ENCODE results near the gene ZDHHC13. TPM values are rescaled to one million over a fixed set of nuclear protein-coding genes. Genes with fewer than 3 reads are reported as not detected.

The ZDHHC13 gene
- polyA plus RNA-seq, 2 of the 4 experiments (the other 2 are of a cell fraction), result 17.6 to 34.3 TPM

DNA sequence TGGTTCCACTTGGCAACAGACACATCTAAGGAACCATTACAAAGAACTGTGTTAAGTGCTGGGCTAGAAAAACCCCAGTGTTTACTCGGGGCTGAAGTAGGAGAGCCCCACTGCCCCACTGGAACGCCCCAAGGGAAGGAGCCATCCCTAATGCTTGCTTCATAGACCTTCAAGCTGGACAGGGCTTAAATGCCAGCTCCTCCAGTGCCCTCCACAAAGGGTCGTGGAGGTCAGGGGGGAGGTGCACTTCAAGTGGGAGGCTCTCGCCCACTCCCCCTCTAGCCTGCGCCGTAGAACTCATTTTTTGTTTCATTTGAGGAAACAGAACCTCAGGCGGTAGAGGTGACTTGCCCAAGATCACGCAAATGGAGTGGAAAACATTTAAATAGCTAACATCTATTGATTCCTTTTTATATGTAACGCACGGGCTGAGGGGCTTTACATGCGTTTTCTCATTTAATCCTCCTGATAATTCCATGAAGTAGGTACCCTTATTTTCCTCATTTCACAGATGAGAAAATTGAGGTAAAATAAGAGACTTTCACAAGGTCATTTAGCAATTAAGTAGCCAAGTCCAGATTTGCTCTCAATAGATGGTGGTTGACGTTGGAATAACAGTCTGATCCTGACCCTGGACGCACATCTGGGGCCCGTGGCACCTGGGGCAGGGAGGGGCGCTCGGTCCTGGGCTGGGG is 545 bp upstream of the ZDHHC13 start:
- ChIA-PET CTCF (interaction anchor here (0.8 to 2.0 kb wide), 11 partner anchors 11 to 438 kb away, joined by 3 to 8 read pairs (median 4); no protein-coding TSS in a partner anchor), POLR2A (interaction anchor here (0.6 kb wide), 1 partner anchor 9 kb away, joined by 3 read pairs; no protein-coding TSS in a partner anchor)
- Histone ChIP-seq H3K4me2 (peak overlapping the region; percentile 93), H3K9me3 (no peaks in the 10 kb centered on the region), H3K4me3 (peak overlapping the region; percentile 80), H3K27ac (peak overlapping the region; percentile 54 to 91; a peak in 5 of 6 replicates), H3K4me1 (peaks cover 8% of the 10 kb centered on the region; the same call in 2 of the 3 replicates)
- FAIRE-seq (no peak), DNase-seq (ENCODE audit: low read depth in 1 of 2, low spot score in 1 of 2) (no peak), ATAC-seq (no peak)
- WGBS (ENCODE audit: missing lambda C conversion rate), result 24% methylated on average over 11 of the region's 16 CpGs
- no peak for TF ChIP-seq HOXA7 (CRISPR knock-in tag; IDR thresholded peaks at IDR 0.05)
- TF ChIP-seq NR3C1 (IDR thresholded peaks at IDR 0.05), result no peak
- TF ChIP-seq NFE2L2 (conservative IDR thresholded peaks at IDR 0.05; ENCODE audit: low read length), result no peak
- TF ChIP-seq HEYL (CRISPR knock-in tag; IDR thresholded peaks at IDR 0.05), result no peak
- no peak for TF ChIP-seq MAFK (IDR thresholded peaks at IDR 0.05; ENCODE audit: partially characterized antibody)
- no peak for TF ChIP-seq CEBPB (IDR thresholded peaks at IDR 0.05)
- no peak for TF ChIP-seq FOSL2 (IDR thresholded peaks at IDR 0.05)
- TF ChIP-seq FOSL2 (CRISPR knock-in tag; IDR thresholded peaks at IDR 0.05), result no peak
- no peak for TF ChIP-seq CBX2 (IDR thresholded peaks at IDR 0.05; ENCODE audit: borderline replicate concordance, low read depth)
- no peak for TF ChIP-seq RCOR1 (IDR thresholded peaks at IDR 0.05; ENCODE audit: low read depth, low read length)
- no peak for TF ChIP-seq TFCP2L1 (CRISPR knock-in tag; IDR thresholded peaks at IDR 0.05)
- no peak for TF ChIP-seq KDM5A (IDR thresholded peaks at IDR 0.05)
- no peak for TF ChIP-seq RNF2 (IDR thresholded peaks at IDR 0.05; ENCODE audit: borderline replicate concordance, low read depth)
- TF ChIP-seq JUN (IDR thresholded peaks at IDR 0.05), result no peak
- no peak for TF ChIP-seq EHF (CRISPR knock-in tag; IDR thresholded peaks at IDR 0.05)
- TF ChIP-seq JUNB (IDR thresholded peaks at IDR 0.05), result no peak
- no peak for TF ChIP-seq ZNF302 (CRISPR knock-in tag; IDR thresholded peaks at IDR 0.05)
- TF ChIP-seq RARB (CRISPR knock-in tag; IDR thresholded peaks at IDR 0.05), result no peak
- TF ChIP-seq RAD21 (conservative IDR thresholded peaks at IDR 0.05 in 1 of 2, IDR thresholded peaks at IDR 0.05 in 1 of 2), result no peak
- no peak for TF ChIP-seq FOXS1 (CRISPR knock-in tag; IDR thresholded peaks at IDR 0.05)

DNA sequence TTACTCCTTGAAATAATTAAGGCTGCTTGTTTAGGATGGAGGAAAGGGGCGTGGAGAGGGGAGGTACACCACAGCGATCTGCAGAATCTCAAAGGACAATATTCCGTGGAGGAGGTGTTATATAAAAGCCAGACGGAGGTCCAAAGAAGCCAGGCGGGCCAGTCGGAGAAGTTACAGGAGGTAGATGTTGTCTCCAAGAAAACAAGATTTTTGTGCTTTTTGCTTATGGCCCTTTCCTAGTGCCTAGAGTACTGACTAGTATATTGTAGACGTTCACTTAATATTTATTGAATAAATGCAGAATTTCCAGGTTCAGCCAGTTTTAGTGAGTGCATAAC is 761 bp downstream of the ZDHHC13 start:
- Histone ChIP-seq H3K4me2 (peak overlapping the region; percentile 93), H3K4me1 (peaks cover 8% of the 10 kb centered on the region; the same call in 2 of the 3 replicates), H3K27ac (peak overlapping the region; percentile 83 to 91), H3K4me3 (peak overlapping the region; percentile 80), H3K9me3 (no peaks in the 10 kb centered on the region)
- TF ChIP-seq RFX5 (IDR thresholded peaks at IDR 0.05) (no peak), EHF (CRISPR knock-in tag; IDR thresholded peaks at IDR 0.05) (no peak), CBX2 (IDR thresholded peaks at IDR 0.05; ENCODE audit: borderline replicate concordance, low read depth) (no peak), KDM1A (IDR thresholded peaks at IDR 0.05; ENCODE audit: low read depth) (no peak), HOXB13 (CRISPR knock-in tag; IDR thresholded peaks at IDR 0.05; ENCODE audit: low read depth) (no peak), RCOR1 (IDR thresholded peaks at IDR 0.05; ENCODE audit: low read depth, low read length) (no peak), POLR2AphosphoS2 (conservative IDR thresholded peaks at IDR 0.05; ENCODE audit: low read length) (no peak), FOXS1 (CRISPR knock-in tag; IDR thresholded peaks at IDR 0.05) (no peak), CBX8 (IDR thresholded peaks at IDR 0.05) (no peak)
- DNase-seq (ENCODE audit: low read depth in 1 of 2, low spot score in 1 of 2) (no peak), FAIRE-seq (no peak), ATAC-seq (no peak; a peak in 2 of 6 replicates)
- ChIA-PET CTCF (interaction anchor here (1.0 kb wide), 1 partner anchor 73 kb away, joined by 3 read pairs; no protein-coding TSS in a partner anchor), POLR2A (no interaction called here)
- 26% methylated on average over 7 of the region's 7 CpGs for WGBS (ENCODE audit: missing lambda C conversion rate)

DNA sequence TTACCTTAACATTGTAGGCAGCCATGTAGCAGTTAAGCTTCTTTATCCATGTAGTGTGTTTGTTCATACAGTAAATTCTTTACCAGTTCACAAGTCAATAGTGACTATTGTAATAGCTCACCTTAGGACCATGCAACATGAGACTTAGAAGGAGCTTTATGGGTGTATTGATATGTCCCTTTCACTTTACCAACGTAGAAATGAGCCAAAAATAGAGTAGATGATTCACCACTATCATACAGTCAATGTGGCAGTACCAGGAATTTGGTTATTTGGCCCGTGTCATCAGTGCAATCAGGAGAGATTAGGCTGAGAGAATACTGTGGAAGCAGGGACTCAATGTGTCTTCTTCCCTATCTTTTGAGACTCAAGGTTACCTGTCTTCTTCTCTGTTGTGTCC is 4.7 kb downstream of the ZDHHC13 start:
- CTCF ChIA-PET, result interaction anchor here (0.6 to 1.3 kb wide), 2 partner anchors 13 to 135 kb away, joined by 3 read pairs; no protein-coding TSS in a partner anchor
- DNase-seq (ENCODE audit: low read depth in 1 of 2, low spot score in 1 of 2) (no peak), ATAC-seq (no peak), FAIRE-seq (no peak)
- H3K4me1 ChIP-seq, result peaks cover 8% of the 10 kb centered on the region; the same call in 2 of the 3 replicates
- WGBS (ENCODE audit: missing lambda C conversion rate), result 62% methylated on average over 2 of the region's 2 CpGs
- no peak overlapping the region for H3K4me3 ChIP-seq
- H3K4me2 ChIP-seq, result no peak overlapping the region
- no peak overlapping the region for H3K27ac ChIP-seq
- POLR2A ChIA-PET, result no interaction called here
- no peaks in the 10 kb centered on the region for H3K9me3 ChIP-seq
- TF ChIP-seq, protein P1, sequence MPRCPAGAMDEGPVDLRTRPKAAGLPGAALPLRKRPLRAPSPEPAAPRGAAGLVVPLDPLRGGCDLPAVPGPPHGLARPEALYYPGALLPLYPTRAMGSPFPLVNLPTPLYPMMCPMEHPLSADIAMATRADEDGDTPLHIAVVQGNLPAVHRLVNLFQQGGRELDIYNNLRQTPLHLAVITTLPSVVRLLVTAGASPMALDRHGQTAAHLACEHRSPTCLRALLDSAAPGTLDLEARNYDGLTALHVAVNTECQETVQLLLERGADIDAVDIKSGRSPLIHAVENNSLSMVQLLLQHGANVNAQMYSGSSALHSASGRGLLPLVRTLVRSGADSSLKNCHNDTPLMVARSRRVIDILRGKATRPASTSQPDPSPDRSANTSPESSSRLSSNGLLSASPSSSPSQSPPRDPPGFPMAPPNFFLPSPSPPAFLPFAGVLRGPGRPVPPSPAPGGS (IDR thresholded peaks at IDR 0.05), result no peak
- no peak for TF ChIP-seq GATA3 (IDR thresholded peaks at IDR 0.05; ENCODE audit: borderline replicate concordance)
- TF ChIP-seq RAD21 (conservative IDR thresholded peaks at IDR 0.05 in 1 of 2, IDR thresholded peaks at IDR 0.05 in 1 of 2), result no peak
- TF ChIP-seq, protein P2, sequence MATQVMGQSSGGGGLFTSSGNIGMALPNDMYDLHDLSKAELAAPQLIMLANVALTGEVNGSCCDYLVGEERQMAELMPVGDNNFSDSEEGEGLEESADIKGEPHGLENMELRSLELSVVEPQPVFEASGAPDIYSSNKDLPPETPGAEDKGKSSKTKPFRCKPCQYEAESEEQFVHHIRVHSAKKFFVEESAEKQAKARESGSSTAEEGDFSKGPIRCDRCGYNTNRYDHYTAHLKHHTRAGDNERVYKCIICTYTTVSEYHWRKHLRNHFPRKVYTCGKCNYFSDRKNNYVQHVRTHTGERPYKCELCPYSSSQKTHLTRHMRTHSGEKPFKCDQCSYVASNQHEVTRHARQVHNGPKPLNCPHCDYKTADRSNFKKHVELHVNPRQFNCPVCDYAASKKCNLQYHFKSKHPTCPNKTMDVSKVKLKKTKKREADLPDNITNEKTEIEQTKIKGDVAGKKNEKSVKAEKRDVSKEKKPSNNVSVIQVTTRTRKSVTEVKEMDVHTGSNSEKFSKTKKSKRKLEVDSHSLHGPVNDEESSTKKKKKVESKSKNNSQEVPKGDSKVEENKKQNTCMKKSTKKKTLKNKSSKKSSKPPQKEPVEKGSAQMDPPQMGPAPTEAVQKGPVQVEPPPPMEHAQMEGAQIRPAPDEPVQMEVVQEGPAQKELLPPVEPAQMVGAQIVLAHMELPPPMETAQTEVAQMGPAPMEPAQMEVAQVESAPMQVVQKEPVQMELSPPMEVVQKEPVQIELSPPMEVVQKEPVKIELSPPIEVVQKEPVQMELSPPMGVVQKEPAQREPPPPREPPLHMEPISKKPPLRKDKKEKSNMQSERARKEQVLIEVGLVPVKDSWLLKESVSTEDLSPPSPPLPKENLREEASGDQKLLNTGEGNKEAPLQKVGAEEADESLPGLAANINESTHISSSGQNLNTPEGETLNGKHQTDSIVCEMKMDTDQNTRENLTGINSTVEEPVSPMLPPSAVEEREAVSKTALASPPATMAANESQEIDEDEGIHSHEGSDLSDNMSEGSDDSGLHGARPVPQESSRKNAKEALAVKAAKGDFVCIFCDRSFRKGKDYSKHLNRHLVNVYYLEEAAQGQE (IDR thresholded peaks at IDR 0.05), result no peak
- no peak for TF ChIP-seq KDM1A (IDR thresholded peaks at IDR 0.05; ENCODE audit: low read depth)
- TF ChIP-seq, protein P3, sequence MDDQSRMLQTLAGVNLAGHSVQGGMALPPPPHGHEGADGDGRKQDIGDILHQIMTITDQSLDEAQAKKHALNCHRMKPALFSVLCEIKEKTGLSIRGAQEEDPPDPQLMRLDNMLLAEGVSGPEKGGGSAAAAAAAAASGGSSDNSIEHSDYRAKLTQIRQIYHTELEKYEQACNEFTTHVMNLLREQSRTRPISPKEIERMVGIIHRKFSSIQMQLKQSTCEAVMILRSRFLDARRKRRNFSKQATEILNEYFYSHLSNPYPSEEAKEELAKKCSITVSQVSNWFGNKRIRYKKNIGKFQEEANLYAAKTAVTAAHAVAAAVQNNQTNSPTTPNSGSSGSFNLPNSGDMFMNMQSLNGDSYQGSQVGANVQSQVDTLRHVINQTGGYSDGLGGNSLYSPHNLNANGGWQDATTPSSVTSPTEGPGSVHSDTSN (IDR thresholded peaks at IDR 0.05), result no peak
- no peak for TF ChIP-seq JUNB (IDR thresholded peaks at IDR 0.05)
- TF ChIP-seq, protein P4, sequence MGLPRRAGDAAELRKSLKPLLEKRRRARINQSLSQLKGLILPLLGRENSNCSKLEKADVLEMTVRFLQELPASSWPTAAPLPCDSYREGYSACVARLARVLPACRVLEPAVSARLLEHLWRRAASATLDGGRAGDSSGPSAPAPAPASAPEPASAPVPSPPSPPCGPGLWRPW (IDR thresholded peaks at IDR 0.05), result no peak
